Right hindlimb (tissue), 1 donor: ENCODE data around the gene JMJD1C.
"Not testable (repeated sequence)": the region's sequence is repeated elsewhere in the genome, so short reads cannot be mapped to it uniquely, and the experiment has no call there.

Experiments used
- DNase-seq: peaks from one replicate; pipeline ENCODE4 v3.0.0-alpha.2; 2018

JMJD1C gene

DNA sequence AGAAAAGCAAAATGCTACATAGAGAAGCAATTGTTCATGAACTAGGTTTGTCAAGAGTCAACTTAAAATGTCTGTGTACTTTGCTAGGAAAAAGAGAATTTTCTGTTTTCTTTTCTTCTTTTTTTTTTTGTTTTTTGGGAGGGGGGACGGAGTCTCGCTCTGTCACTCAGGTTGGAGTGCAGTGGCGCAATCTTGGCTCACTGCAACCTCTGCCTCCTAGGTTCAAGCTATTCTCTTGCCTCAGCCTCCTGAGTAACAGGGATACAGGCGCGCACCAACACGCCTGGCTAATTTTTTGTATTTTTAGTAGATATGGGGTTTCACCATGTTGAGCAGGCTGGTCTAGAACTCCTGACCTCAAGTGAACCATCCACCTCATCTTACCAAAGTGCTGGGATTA lies 181.9 kb downstream of the JMJD1C start:
- DNase-seq = not testable (repeated sequence)

GRCh38 chr10:63283093-63283492 lies 182.7 kb downstream of the JMJD1C start:
- DNase-seq = no peak

DNA sequence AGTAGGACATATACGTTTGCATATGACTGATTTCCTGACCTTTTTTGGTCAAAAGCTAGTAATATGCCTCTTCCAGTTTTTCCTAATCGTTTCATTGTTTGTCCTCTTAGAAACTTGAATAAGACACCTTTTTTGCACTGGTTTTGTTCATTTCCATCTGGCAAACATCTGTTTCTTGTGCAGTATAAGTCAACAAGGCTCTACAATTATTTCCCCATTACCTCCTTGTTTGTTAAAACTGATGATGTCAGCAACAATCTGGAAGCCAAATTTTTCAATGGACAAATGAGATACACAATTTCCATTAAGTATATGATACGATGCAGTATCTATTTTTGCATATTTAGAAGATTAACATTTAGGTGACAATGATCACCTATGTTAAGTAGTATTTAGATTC lies 183.8 kb downstream of the JMJD1C start:
- no peak for DNase-seq

- DNase-seq = no peak
These were observed 185.4 kb downstream of the JMJD1C start for GRCh38 chr10:63280386-63280785.

GRCh38 chr10:63275094-63275493 lies 190.7 kb downstream of the JMJD1C start:
- no peak for DNase-seq

DNA sequence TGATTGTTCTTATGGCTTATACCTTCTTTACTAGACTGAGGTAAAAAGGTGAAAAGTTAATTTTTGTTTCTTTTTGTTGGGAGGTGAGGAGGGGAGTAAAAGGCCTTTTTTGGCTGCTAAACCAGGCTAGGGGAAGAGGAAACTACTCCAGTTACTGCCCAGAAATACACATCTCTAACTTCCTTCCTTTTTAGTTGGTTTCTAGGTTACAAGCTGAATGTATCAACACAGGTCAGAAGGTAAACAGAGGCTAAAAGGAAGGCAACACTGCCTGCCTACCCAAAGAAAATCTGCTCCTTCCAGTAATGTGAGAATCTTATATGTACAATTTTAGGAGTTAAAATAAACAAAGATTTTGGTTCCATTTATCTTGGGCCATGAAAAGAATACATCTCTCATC lies 192.2 kb downstream of the JMJD1C start:
- DNase-seq = no peak

GRCh38 chr10:63268798-63269503 lies 196.8 kb downstream of the JMJD1C start:
- peak; percentile 93 for DNase-seq

DNA sequence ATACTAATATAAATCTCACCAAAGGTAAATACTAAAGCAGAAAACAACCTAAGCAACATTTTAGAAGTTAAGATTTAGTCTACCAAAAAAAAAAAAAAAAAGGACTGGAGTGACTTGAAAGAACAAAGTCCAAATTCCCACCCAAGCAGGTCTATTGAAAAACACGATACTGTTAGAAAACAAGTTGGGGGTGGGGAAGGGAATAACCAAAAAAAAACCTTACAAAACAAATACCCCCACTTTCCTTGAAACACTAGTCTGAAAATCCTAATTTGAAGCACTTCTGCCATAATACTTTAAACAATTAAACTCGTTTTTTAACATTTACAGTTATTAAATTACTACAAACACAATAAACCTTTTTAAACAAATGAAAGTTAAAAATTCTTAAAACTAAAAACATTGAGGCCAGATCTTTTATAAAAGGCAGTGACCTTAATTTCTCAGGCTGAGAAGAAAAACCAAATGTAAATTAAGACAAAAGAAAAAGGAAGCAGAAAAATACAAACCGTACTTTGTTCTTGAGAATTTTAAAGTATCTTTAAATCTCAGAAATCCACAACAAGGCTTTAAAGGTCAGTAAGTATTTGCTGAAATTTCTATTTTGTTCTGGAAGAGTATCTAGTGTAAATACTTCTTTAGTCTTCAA lies 197.5 kb downstream of the JMJD1C start:
- no peak for DNase-seq

GRCh38 chr10:63267414-63268148 lies 198.2 kb downstream of the JMJD1C start:
- peak; percentile 74 for DNase-seq

DNA sequence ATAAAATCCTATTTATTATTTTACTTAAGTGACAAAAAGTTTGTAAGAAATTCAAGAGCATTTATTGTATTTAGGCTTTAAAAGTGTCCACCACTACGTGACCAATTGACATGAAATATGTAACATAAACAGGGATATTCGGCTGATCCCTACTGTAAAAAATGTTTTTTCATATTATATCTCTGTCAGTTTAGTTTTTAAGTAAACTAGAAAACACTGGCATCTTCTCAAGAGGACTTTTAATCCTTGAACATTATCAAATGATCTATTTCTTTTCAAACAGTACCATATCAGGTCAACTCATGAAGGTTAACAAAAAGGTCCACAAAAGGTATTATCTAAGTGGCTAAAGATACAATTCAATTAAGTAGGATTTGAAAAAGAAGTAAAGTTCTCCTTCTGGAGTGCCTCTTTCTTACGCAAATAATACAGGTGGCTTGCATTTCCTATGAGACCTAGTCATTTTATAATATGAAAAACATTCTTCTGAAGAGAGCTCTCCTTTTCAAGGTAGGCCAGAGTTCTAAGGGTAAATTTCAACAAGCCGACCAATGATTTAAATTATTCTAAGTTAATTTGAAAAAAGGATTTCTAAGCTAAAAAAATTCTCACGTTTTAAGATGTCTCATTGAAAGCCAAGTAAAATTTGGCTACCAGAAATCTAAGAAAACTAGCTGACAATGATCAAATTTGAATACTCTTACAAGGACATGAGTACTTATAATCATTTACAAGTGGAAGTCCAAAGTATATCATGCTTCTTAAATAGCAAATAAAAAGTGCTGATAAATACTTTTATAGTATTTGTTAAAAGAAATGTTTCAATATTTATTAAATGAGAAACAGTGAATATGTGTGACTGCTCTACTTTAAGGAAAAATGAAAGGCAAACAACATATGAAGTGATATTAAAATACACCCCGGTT lies 199.1 kb downstream of the JMJD1C start:
- no peak for DNase-seq

GRCh38 chr10:63265683-63266235 lies 200.0 kb downstream of the JMJD1C start:
- DNase-seq = no peak

GRCh38 chr10:63265222-63265617 lies 200.6 kb downstream of the JMJD1C start:
- DNase-seq = peak; percentile 77

DNA sequence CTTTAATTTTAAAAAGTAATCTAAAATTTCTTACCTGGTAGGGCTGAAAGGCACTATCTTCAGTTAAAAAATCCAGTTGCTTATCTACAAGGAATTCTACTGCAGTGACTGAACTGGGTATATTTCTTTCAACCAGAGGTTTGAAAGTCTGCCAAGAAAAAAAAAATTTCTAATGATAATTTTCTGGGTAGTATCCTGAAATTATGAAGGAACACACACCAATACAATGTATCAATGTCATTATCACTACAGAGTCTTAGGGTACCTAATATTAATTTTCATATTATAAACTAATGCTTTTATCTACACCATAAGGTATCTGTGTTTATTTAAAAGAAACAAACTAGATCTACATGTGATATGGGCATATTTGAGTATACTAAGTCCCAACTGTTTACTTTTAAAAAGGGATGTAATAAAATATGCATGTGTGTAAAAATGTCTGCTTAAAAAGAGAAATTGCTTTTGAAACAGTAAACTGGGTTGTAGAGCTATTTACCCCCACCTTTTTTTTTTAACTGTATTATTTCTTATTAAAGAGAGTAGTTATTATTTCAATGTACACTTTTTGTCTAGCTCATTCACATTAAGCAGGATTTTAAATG lies 201.1 kb downstream of the JMJD1C start:
- DNase-seq = no peak

- no peak for DNase-seq
These were observed 203.2 kb downstream of the JMJD1C start for GRCh38 chr10:63262430-63263073.

DNA sequence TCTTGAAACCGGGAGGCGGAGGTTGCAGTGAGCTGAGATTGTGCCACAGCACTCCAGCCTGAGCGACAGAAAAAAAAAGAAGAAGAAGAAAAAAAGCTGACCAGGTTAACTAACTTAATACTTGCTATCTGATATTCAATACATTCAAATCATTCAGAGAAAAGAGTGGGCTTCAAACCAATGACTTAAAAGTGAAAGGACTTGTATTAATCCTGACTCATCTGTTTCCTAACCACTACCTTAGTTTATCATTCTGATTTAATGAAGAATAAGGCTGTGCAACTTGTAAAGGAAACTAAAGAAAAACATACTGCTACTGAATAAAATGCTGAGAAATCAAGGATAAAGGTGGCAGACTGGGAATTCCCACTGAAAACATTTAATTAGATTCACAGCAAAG lies 204.3 kb downstream of the JMJD1C start:
- no peak for DNase-seq

DNA sequence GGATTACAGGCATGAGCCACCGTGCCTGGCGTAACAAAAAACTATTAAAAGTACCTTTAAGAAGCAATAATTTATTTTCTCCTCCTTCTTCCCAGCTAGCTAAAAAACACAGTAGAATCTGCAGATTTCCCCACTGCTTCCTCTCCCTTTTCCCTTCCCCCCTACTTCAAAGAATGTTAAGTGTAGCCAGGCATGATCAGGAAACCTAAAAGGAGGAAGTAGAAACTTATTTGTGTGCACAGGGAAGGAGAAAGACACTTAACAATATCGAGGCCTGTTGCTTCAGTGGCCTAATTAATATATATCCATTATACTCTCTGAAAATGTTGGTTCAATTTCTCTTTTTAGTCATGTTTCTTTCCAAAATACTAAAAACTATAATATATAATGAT lies 204.9 kb downstream of the JMJD1C start:
- no peak for DNase-seq

DNA sequence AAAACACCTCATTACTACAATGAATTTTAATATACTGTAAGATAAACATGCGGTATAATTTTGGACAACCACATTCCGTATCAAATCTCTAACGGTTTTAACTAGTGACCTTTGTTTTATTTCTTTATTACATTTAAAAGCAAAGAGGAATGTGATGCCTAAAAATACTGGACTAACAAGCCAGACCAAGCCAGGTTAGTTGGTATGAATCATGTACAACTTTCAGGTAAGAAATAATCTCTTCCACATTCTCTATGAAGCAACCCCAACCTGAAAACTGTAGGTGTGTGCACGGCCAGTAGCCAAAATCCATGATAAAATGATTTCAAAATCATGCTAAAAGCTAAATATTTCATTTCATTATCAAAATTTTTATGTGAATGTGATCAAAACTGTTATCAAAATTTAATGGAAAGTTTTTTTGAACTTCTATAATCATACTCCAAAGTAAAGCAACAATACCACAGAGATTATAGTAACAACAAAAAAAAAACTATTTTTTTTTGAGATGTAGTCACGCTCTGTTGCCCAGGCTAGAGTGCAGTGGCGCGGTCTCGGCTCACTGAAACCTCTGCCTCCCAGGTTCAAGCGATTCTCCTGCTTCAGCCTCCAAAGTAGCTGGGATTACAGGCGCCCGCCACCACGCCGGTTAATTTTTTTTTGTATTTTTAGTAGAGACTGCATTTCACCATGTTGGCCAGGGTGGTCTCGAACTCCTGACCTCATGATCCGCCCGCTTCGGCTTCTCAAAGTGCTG lies 205.5 kb downstream of the JMJD1C start:
- DNase-seq = no peak

DNA sequence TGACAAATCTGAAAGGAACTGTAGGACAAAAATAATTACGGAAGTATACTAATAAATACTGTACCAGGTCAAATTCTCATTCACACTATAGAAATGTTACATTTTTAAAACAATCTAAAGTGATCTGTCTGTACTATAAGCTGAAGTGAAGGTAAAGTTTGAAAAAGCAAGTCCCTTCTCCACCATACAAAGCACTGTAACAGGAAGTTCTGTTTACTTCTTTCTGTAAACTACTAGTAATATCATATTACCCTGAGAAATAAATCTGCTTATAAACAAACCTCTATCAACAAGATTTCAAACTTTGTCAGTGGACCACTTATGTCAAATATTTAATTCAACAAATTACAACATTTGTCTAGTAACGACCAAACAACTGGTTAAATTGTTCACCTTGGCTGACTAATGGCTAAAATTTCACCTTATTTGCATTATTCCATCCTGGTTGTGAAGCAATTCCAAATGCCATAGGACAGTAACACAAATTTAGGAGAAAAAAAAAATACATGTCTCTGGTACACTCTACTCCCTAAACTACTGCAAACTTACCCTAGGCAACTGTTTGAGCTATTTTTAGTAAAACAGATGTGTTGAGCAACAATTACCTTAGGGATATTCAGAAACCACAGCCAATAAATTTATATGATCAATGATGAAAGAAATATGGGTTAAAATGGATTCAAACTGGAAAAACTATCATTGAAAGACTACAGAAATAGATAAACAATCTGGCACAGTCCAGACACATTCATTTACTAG lies 206.7 kb downstream of the JMJD1C start:
- DNase-seq = no peak

DNA sequence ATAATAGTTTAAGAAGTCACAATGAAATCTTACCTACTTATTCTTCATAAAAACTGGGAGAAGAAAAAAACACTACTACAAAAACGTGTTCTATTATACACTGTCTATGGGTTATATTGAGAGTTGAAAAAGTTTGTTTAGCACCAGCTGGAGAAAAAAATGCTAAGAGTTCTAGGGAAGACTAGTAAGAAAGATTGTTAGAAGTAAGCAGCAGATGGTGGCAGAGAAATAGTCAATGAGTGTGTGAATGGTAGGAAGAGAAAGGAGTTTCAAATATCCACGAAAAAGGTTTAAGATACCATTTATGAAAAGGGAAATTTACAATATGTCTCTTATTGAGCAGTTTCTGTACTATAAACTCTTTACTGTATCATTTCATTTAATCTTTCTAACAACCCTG lies 208.0 kb downstream of the JMJD1C start:
- no peak for DNase-seq
